A549 (cell line): ENCODE results near the gene GRHL3. TPM values are rescaled to one million over a fixed set of nuclear protein-coding genes. Genes with fewer than 3 reads are reported as not detected.

ENCODE experiments used
- ATAC-seq, 2 experiments: fragments of 200-7000 bp in 1 of 2; fragments of >200 bp in 1 of 2; cut with Nextera tagmentation in 1 of 2; cut with Tn5 transposase in 1 of 2; 3 replicates each; pipeline versions ENCODE4 v1.8.0 to v1.9.1; 2018 to 2020; ENCODE audit warnings: mild to moderate bottlenecking in 1 of 2, moderate library complexity in 1 of 2
- CTCF ChIA-PET: fragments of 300-600 bp; sonication (Branson Sonifier 250); formaldehyde crosslinking; extraction: SDS; loops from one replicate; lab custom pipeline; 2021; ENCODE audit warnings: antibody characterized with exemption, inconsistent platforms; lab: Yijun Ruan, JAX
- POLR2A ChIA-PET: fragments of 350-600 bp; formaldehyde crosslinking; extraction: SDS; loops from one replicate; lab custom pipeline; 2021; ENCODE audit warnings: antibody characterized with exemption, inconsistent platforms; lab: Yijun Ruan, JAX
- DNase-seq, 2 experiments: peaks; one replicate each; pipeline versions ENCODE4 v3.0.0 to v3.0.0-alpha.2; 2011 to 2016; ENCODE audit warnings: low read depth in 1 of 2, low spot score in 1 of 2
- FAIRE-seq: peaks from 2 replicates; lab custom pipeline; 2011; peaks lifted over from hg19 to GRCh38; lab: Jason Lieb, UNC
- H3K27ac ChIP-seq, 2 experiments: fragments of >200 bp; sonication (Bioruptor Twin); formaldehyde crosslinking; 3 replicates each; pipeline ENCODE4 v1.5.1; 2016 to 2017
- H3K4me1 ChIP-seq: fragments of >200 bp; sonication (Bioruptor Twin); formaldehyde crosslinking; 3 replicates; pipeline ENCODE4 v1.6.1; 2016
- H3K4me2 ChIP-seq: fragments of >200 bp; sonication (Bioruptor Twin); formaldehyde crosslinking; 3 replicates; pipeline ENCODE4 v1.6.1; 2016
- H3K4me3 ChIP-seq: fragments of >200 bp; sonication (Bioruptor Twin); formaldehyde crosslinking; 3 replicates; pipeline ENCODE4 v1.5.1; 2016
- H3K9me3 ChIP-seq: fragments of >200 bp; sonication (Bioruptor Twin); formaldehyde crosslinking; 3 replicates; pipeline ENCODE4 v1.6.1; 2016
- ATOH8 ChIP-seq: fragments of 250-450 bp; sonication (Bioruptor Pico); IDR thresholded peaks from 2 replicates; pipeline ENCODE4 v1.5.0; 2020; ENCODE audit warnings: low read depth, mild to moderate bottlenecking, moderate library complexity
- BCL3 ChIP-seq: fragments of >200 bp; sonication (Bioruptor Twin); formaldehyde crosslinking; IDR thresholded peaks from 3 replicates; pipeline ENCODE4 v1.6.1; 2016
- BHLHE40 ChIP-seq: IDR thresholded peaks from 2 replicates; pipeline ENCODE4 v1.6.1; 2012; ENCODE audit warnings: low read depth, low read length, inconsistent platforms
- CEBPB ChIP-seq, 2 experiments: fragments of >200 bp in 1 of 2; sonication (Bioruptor Twin) in 1 of 2; formaldehyde crosslinking in 1 of 2; IDR thresholded peaks; 2 replicates each; pipeline ENCODE4 v1.6.1; 2012 to 2016
- CTCF ChIP-seq: fragments of >200 bp; sonication (Bioruptor Twin); formaldehyde crosslinking; IDR thresholded peaks from 3 replicates; pipeline ENCODE4 v1.5.1; 2016
- E2F6 ChIP-seq: IDR thresholded peaks from 2 replicates; pipeline ENCODE4 v1.6.1; 2012; ENCODE audit warnings: low read depth, borderline replicate concordance
- EHF ChIP-seq: fragments of 250-450 bp; sonication (Bioruptor Pico); IDR thresholded peaks from 2 replicates; pipeline ENCODE4 v1.5.0; 2020; ENCODE audit warnings: mild to moderate bottlenecking
- EP300 ChIP-seq, 2 experiments: fragments of >200 bp; sonication (Bioruptor Twin); formaldehyde crosslinking; IDR thresholded peaks; 2 replicates in 1 of 2; 3 replicates in 1 of 2; pipeline ENCODE4 v1.6.1; 2016 to 2017
- FOSB ChIP-seq: fragments of 250-450 bp; sonication (Bioruptor Pico); IDR thresholded peaks from 2 replicates; pipeline ENCODE4 v1.5.0; 2020; ENCODE audit warnings: mild to moderate bottlenecking, moderate library complexity
- FOSL2 ChIP-seq, 2 experiments: fragments of 450-650 bp in 1 of 2; fragments of >200 bp in 1 of 2; sonication (Bioruptor Twin) in 1 of 2; formaldehyde crosslinking; IDR thresholded peaks; 2 replicates each; pipeline versions ENCODE4 v1.5.0 to v1.6.1; 2016 to 2020; ENCODE audit warnings: mild to moderate bottlenecking in 1 of 2, moderate library complexity in 1 of 2
- FOXS1 ChIP-seq: fragments of 250-450 bp; sonication (Bioruptor Pico); IDR thresholded peaks from 2 replicates; pipeline ENCODE4 v1.5.0; 2020; ENCODE audit warnings: mild to moderate bottlenecking, moderate library complexity
- GATA3 ChIP-seq: IDR thresholded peaks from 2 replicates; pipeline ENCODE4 v1.6.1; 2012; ENCODE audit warnings: borderline replicate concordance
- HES2 ChIP-seq: fragments of >200 bp; sonication (Bioruptor Twin); formaldehyde crosslinking; IDR thresholded peaks from 2 replicates; pipeline ENCODE4 v1.6.1; 2016
- HOXA7 ChIP-seq: fragments of 250-450 bp; sonication (Bioruptor Pico); IDR thresholded peaks from 2 replicates; pipeline ENCODE4 v1.5.0; 2020; ENCODE audit warnings: mild to moderate bottlenecking, moderate library complexity
- JUNB ChIP-seq: fragments of >200 bp; sonication (Bioruptor Twin); formaldehyde crosslinking; IDR thresholded peaks from 2 replicates; pipeline ENCODE4 v1.6.1; 2016
- KDM1A ChIP-seq: fragments of 200-600 bp; sonication (generic); IDR thresholded peaks from 2 replicates; pipeline ENCODE4 v1.6.1; 2016; ENCODE audit warnings: low read depth, mild to moderate bottlenecking
- KDM5A ChIP-seq: fragments of 200-600 bp; sonication (generic); IDR thresholded peaks from 2 replicates; pipeline ENCODE4 v1.6.1; 2016; ENCODE audit warnings: antibody characterized with exemption, mild to moderate bottlenecking
- MAFK ChIP-seq: fragments of 450-650 bp; IDR thresholded peaks from 2 replicates; pipeline ENCODE4 v1.6.1; 2014; ENCODE audit not compliant: partially characterized antibody
- MAX ChIP-seq: IDR thresholded peaks from 2 replicates; pipeline ENCODE4 v1.6.1; 2012
- MAZ ChIP-seq: fragments of 150-350 bp; IDR thresholded peaks from 2 replicates; pipeline ENCODE4 v1.6.1; 2014; ENCODE audit warnings: antibody characterized with exemption, low read depth, low read length, borderline replicate concordance
- NFE2L2 ChIP-seq: fragments of 150-350 bp; conservative IDR thresholded peaks from 2 replicates; pipeline ENCODE4 v1.6.1; 2014; ENCODE audit warnings: low read length
- POLR2A ChIP-seq: IDR thresholded peaks from 2 replicates; pipeline ENCODE4 v1.6.1; 2012; ENCODE audit warnings: mild to moderate bottlenecking, low read length
- RAD21 ChIP-seq, 2 experiments: fragments of >200 bp in 1 of 2; sonication (Bioruptor Twin) in 1 of 2; formaldehyde crosslinking in 1 of 2; IDR thresholded peaks in 1 of 2; conservative IDR thresholded peaks in 1 of 2; 2 replicates in 1 of 2; 3 replicates in 1 of 2; pipeline ENCODE4 v1.6.1; 2012 to 2018; ENCODE audit warnings: inconsistent platforms in 1 of 2
- RCOR1 ChIP-seq: fragments of 150-350 bp; IDR thresholded peaks from 2 replicates; pipeline ENCODE4 v1.6.1; 2014; ENCODE audit warnings: antibody characterized with exemption, low read length, low read depth
- RNF2 ChIP-seq: fragments of 200-600 bp; sonication (generic); IDR thresholded peaks from 2 replicates; pipeline ENCODE4 v1.6.1; 2016; ENCODE audit warnings: low read depth, mild to moderate bottlenecking, antibody characterized with exemption, moderate library complexity, borderline replicate concordance
- SREBF2 ChIP-seq: fragments of 450-650 bp; IDR thresholded peaks from 2 replicates; pipeline ENCODE4 v1.6.1; 2014; ENCODE audit warnings: mild to moderate bottlenecking, moderate library complexity
- USF2 ChIP-seq: fragments of 450-650 bp; IDR thresholded peaks from 2 replicates; pipeline ENCODE4 v1.6.1; 2014; ENCODE audit warnings: antibody characterized with exemption
- ZFP36 ChIP-seq: fragments of 450-650 bp; IDR thresholded peaks from 2 replicates; pipeline ENCODE4 v1.6.1; 2014; ENCODE audit warnings: borderline replicate concordance; ENCODE audit not compliant: partially characterized antibody
- ZSCAN20 ChIP-seq: fragments of 250-450 bp; sonication (Bioruptor Pico); IDR thresholded peaks from 2 replicates; pipeline ENCODE4 v1.8.0; 2022; ENCODE audit warnings: mild to moderate bottlenecking, moderate library complexity
- WGBS: methylation state at CpG from one replicate; pipeline ENCODE4 v1.1.6; 2017; ENCODE audit errors: missing lambda C conversion rate; 5-methylcytosine and 5-hydroxymethylcytosine counted together
- polyA plus RNA-seq, 4 experiments: library from polyadenylated mRNA; depleted of rRNA in 3 of 4; stranded (reverse); fragments of >200 nt; fragmentation: RNase III in 1 of 4; extraction: RNeasy Plus Mini Kit Qiagen cat#74134 plus additional on column Dnase treatment in 1 of 4; gene quantifications; 2 replicates in 3 of 4; 3 replicates in 1 of 4; pipeline ENCODE4 v1.2.3, GENCODE V29; 2011 to 2017
- TF ChIP-seq, protein P1 (sequence below): IDR thresholded peaks from 2 replicates; pipeline ENCODE4 v1.6.1; 2012

GRHL3 gene
- polyA plus RNA-seq, 2 of the 4 experiments (the other 2 are of a cell fraction) = 0.58 to 1.6 TPM

- peaks cover 8% of the 10 kb centered on the region; the same call in 1 of the 3 replicates for H3K4me1 ChIP-seq
- ATAC-seq = no peak
- no peak overlapping the region for H3K4me3 ChIP-seq
- H3K27ac ChIP-seq = no peak overlapping the region; a peak in 1 of 6 replicates
- H3K4me2 ChIP-seq = no peak overlapping the region
- TF ChIP-seq FOXS1 (no peak), FOSB (no peak), JUNB (no peak), HOXA7 (CRISPR knock-in tag) (no peak), FOSL2 (IDR thresholded peaks at IDR 0.05) (no peak), FOSL2 (CRISPR knock-in tag; IDR thresholded peaks at IDR 0.05) (no peak), SREBF2 (no peak), POLR2A (no peak), ZFP36 (no peak), ATOH8 (CRISPR knock-in tag) (no peak), BHLHE40 (no peak), GATA3 (no peak), MAZ (no peak), KDM1A (no peak), RCOR1 (no peak), MAFK (no peak), RAD21 (conservative IDR thresholded peaks at IDR 0.05 in 1 of 2, IDR thresholded peaks at IDR 0.05 in 1 of 2) (no peak), CTCF (no peak), CEBPB (IDR thresholded peaks at IDR 0.05) (no peak), E2F6 (no peak), USF2 (no peak)
- FAIRE-seq = no peak
- 94% methylated on average over 4 of the region's 4 CpGs for WGBS
- POLR2A ChIA-PET = no interaction called here
- CTCF ChIA-PET = interaction anchor here (0.9 to 5.6 kb wide), 4 partner anchors 18 to 102 kb away, joined by 3 to 20 read pairs (median 5); no protein-coding TSS in a partner anchor
- no peak for DNase-seq
- no peaks in the 10 kb centered on the region for H3K9me3 ChIP-seq
Observed at GRCh38 chr1:24303600-24303999, 15.6 kb upstream of the GRHL3 start.

GRCh38 chr1:24304763-24305162, 14.4 kb upstream of the GRHL3 start:
- Histone ChIP-seq H3K4me1 (peaks cover 8% of the 10 kb centered on the region; the same call in 1 of the 3 replicates), H3K27ac (peak overlapping the region in 1 of 2 experiments; percentile 49; a peak in 2 of 6 replicates), H3K4me2 (no peak overlapping the region)
- peak in 1 of 2 experiments; percentile 55; a peak in 2 of 6 replicates for ATAC-seq
- DNase-seq = no peak
- no peak for FAIRE-seq
- POLR2A ChIA-PET = no interaction called here
- TF ChIP-seq EHF (CRISPR knock-in tag) (no peak), NFE2L2 (no peak), GATA3 (no peak), MAX (no peak), EP300 (IDR thresholded peaks at IDR 0.05) (no peak), RAD21 (conservative IDR thresholded peaks at IDR 0.05 in 1 of 2, IDR thresholded peaks at IDR 0.05 in 1 of 2) (no peak), KDM5A (no peak), RNF2 (no peak), ZSCAN20 (no peak), BCL3 (no peak), FOSL2 (IDR thresholded peaks at IDR 0.05) (no peak), FOSL2 (CRISPR knock-in tag; IDR thresholded peaks at IDR 0.05) (no peak), HES2 (no peak)
- TF ChIP-seq, protein P1, sequence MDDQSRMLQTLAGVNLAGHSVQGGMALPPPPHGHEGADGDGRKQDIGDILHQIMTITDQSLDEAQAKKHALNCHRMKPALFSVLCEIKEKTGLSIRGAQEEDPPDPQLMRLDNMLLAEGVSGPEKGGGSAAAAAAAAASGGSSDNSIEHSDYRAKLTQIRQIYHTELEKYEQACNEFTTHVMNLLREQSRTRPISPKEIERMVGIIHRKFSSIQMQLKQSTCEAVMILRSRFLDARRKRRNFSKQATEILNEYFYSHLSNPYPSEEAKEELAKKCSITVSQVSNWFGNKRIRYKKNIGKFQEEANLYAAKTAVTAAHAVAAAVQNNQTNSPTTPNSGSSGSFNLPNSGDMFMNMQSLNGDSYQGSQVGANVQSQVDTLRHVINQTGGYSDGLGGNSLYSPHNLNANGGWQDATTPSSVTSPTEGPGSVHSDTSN = no peak
- TF ChIP-seq, all 56 proteins: peak for 0
- 68% methylated on average over 3 of the region's 3 CpGs for WGBS
- CTCF ChIA-PET = interaction anchor here (1.1 to 2.3 kb wide), 3 partner anchors 9 to 103 kb away, joined by 3 to 8 read pairs (median 6); no protein-coding TSS in a partner anchor
- Histone ChIP-seq H3K4me3 (no peak overlapping the region), H3K9me3 (no peaks in the 10 kb centered on the region)
